ENCODE measurements around the gene CCDC127. TPM values are rescaled to one million over a fixed set of nuclear protein-coding genes. Genes with fewer than 3 reads are reported as not detected.

Gene CCDC127
- total and polyA plus RNA-seq, 2 of the 13 experiments (the other 11 are each of a cell fraction or from before 2014, with no cell fraction given) = 2.9 to 4.3 TPM

DNA sequence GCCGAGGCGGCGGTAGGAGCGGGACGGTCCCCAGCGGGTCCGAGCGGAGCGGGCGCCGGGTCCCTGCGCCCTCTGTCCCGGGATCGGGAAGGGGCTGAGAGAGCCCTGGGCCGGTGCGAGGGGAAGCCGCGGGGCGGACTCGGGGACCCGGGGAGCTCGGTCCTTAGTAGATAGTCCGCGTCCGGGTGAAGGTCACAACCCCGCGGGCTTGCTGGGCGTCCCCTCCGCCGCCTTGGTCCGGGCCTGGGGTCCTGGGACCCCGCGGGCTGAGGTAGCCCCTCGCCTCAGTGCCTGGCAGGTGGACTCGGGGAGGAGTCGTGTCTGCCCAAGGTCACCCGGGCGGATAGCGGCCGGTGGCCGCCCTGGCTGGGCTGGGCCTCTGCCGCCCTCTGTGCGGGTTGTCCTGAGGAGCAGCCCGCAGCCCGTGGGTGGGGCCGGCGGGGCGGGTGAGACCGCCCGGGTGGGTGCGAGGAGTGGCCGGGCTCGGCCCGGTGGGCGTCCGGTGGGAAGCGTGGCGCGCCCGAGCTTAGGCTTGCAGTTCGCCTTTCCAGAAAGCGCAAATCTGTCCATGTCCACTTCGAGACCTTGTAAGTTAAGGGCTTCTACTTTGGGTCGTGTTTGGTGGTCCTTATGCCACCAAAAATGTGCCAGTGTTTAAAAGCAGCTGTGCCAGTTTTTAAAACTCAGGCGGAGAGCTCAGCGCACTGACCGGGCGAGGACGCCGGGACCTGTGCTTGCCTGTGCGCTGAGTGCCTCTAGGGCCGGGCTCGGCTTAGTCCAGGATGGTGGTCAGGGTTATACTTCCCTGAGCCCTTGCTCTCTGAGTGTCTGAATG lies 721 bp upstream of the CCDC127 start (continued):
- TF ChIP-seq, protein P1, sequence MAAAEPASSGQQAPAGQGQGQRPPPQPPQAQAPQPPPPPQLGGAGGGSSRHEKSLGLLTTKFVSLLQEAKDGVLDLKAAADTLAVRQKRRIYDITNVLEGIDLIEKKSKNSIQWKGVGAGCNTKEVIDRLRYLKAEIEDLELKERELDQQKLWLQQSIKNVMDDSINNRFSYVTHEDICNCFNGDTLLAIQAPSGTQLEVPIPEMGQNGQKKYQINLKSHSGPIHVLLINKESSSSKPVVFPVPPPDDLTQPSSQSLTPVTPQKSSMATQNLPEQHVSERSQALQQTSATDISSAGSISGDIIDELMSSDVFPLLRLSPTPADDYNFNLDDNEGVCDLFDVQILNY (CRISPR knock-in tag; conservative IDR thresholded peaks at IDR 0.05) = no peak
- TF ChIP-seq KDM5B (CRISPR knock-in tag; IDR thresholded peaks at IDR 0.05; ENCODE audit: borderline replicate concordance) (0 out of 2 replicates have a peak, but pooled peaks have one; percentile 23), HDAC1 (CRISPR knock-in tag; IDR thresholded peaks at IDR 0.05) (peak; percentile 54; the same call in 1 of the 2 replicates), ZNF777 (CRISPR knock-in tag; IDR thresholded peaks at IDR 0.05) (peak; percentile 28; the same call in 1 of the 2 replicates), KDM4B (CRISPR knock-in tag; IDR thresholded peaks at IDR 0.05) (0 out of 2 replicates have a peak, but pooled peaks have one; percentile 18)
- TF ChIP-seq, protein P2, sequence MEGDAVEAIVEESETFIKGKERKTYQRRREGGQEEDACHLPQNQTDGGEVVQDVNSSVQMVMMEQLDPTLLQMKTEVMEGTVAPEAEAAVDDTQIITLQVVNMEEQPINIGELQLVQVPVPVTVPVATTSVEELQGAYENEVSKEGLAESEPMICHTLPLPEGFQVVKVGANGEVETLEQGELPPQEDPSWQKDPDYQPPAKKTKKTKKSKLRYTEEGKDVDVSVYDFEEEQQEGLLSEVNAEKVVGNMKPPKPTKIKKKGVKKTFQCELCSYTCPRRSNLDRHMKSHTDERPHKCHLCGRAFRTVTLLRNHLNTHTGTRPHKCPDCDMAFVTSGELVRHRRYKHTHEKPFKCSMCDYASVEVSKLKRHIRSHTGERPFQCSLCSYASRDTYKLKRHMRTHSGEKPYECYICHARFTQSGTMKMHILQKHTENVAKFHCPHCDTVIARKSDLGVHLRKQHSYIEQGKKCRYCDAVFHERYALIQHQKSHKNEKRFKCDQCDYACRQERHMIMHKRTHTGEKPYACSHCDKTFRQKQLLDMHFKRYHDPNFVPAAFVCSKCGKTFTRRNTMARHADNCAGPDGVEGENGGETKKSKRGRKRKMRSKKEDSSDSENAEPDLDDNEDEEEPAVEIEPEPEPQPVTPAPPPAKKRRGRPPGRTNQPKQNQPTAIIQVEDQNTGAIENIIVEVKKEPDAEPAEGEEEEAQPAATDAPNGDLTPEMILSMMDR (CRISPR knock-in tag; IDR thresholded peaks at IDR 0.05) = peak; percentile 16; the same call in 1 of the 2 replicates
- TF ChIP-seq, protein P3, sequence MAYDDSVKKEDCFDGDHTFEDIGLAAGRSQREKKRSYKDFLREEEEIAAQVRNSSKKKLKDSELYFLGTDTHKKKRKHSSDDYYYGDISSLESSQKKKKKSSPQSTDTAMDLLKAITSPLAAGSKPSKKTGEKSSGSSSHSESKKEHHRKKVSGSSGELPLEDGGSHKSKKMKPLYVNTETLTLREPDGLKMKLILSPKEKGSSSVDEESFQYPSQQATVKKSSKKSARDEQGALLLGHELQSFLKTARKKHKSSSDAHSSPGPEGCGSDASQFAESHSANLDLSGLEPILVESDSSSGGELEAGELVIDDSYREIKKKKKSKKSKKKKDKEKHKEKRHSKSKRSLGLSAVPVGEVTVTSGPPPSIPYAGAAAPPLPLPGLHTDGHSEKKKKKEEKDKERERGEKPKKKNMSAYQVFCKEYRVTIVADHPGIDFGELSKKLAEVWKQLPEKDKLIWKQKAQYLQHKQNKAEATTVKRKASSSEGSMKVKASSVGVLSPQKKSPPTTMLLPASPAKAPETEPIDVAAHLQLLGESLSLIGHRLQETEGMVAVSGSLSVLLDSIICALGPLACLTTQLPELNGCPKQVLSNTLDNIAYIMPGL (CRISPR knock-in tag; IDR thresholded peaks at IDR 0.05; ENCODE audit: borderline replicate concordance in 1 of 2, low read depth in 1 of 2) = peak in 1 of 2 experiments; percentile 36; a peak in 3 of 4 replicates
- TF ChIP-seq, protein P4, sequence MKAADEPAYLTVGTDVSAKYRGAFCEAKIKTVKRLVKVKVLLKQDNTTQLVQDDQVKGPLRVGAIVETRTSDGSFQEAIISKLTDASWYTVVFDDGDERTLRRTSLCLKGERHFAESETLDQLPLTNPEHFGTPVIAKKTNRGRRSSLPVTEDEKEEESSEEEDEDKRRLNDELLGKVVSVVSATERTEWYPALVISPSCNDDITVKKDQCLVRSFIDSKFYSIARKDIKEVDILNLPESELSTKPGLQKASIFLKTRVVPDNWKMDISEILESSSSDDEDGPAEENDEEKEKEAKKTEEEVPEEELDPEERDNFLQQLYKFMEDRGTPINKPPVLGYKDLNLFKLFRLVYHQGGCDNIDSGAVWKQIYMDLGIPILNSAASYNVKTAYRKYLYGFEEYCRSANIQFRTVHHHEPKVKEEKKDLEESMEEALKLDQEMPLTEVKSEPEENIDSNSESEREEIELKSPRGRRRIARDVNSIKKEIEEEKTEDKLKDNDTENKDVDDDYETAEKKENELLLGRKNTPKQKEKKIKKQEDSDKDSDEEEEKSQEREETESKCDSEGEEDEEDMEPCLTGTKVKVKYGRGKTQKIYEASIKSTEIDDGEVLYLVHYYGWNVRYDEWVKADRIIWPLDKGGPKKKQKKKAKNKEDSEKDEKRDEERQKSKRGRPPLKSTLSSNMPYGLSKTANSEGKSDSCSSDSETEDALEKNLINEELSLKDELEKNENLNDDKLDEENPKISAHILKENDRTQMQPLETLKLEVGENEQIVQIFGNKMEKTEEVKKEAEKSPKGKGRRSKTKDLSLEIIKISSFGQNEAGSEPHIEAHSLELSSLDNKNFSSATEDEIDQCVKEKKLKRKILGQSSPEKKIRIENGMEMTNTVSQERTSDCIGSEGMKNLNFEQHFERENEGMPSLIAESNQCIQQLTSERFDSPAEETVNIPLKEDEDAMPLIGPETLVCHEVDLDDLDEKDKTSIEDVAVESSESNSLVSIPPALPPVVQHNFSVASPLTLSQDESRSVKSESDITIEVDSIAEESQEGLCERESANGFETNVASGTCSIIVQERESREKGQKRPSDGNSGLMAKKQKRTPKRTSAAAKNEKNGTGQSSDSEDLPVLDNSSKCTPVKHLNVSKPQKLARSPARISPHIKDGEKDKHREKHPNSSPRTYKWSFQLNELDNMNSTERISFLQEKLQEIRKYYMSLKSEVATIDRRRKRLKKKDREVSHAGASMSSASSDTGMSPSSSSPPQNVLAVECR (CRISPR knock-in tag; IDR thresholded peaks at IDR 0.05; ENCODE audit: borderline replicate concordance) = peak; percentile 55; the same call in 1 of the 2 replicates

All from HepG2 (cell line).